ENCODE data around the gene FOSL2. TPM values are rescaled to one million over a fixed set of nuclear protein-coding genes. Genes with fewer than 3 reads are reported as not detected.

The FOSL2 gene
- total RNA-seq, 6 experiments from 2014 or later, result 90.1 to 128 (median 116) TPM

DNA sequence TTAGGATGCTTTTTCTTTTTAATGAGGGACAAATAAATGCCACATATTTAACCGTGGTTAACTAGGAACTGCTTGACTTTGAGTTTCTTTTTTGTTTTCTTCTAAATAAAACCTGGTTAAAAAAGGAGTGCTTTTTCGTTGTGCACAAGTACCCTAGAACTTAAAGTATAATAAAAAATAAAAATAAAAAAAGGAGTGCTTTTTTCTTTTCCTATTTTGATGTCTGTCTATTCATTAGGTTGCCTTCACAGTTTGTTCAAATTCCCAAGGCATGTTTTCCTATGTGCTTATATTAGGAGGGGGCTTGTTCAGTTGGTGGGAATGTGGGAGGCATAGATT, 4.4 kb downstream of the FOSL2 start:
- DNase-seq, result no peak
- no peak overlapping the region for H3K4me3 Mint-ChIP-seq
- no peak overlapping the region; the same call in 1 of the 2 replicates for H3K27ac Mint-ChIP-seq
- no peaks in the 10 kb centered on the region; the same call in 1 of the 2 replicates for H3K4me1 Mint-ChIP-seq (ENCODE audit: low read depth)
- peak; percentile 50 for TF ChIP-seq CTCF (IDR thresholded peaks at IDR 0.05)
- H3K36me3 Mint-ChIP-seq (ENCODE audit: low read depth), result peaks cover 29% of the 10 kb centered on the region
- H3K27me3 Mint-ChIP-seq (ENCODE audit: insufficient read depth), result peaks cover 7% of the 10 kb centered on the region
- peaks cover 8% of the 10 kb centered on the region; the same call in 1 of the 2 replicates for H3K9me3 Mint-ChIP-seq

- H3K27me3 Mint-ChIP-seq (ENCODE audit: insufficient read depth), result peaks cover 5% of the 10 kb centered on the region
- H3K4me1 Mint-ChIP-seq (ENCODE audit: low read depth), result no peaks in the 10 kb centered on the region; the same call in none of the 2 replicates
- no peak for TF ChIP-seq CTCF (IDR thresholded peaks at IDR 0.05)
- peak; percentile 32 for DNase-seq
- H3K36me3 Mint-ChIP-seq (ENCODE audit: low read depth), result peaks cover 30% of the 10 kb centered on the region
- peaks cover 4% of the 10 kb centered on the region; the same call in 1 of the 2 replicates for H3K9me3 Mint-ChIP-seq
- no peak overlapping the region for H3K4me3 Mint-ChIP-seq
- no peak overlapping the region; the same call in 1 of the 2 replicates for H3K27ac Mint-ChIP-seq
These were observed 5.6 kb downstream of the FOSL2 start for GRCh38 chr2:28398101-28398834.

DNA sequence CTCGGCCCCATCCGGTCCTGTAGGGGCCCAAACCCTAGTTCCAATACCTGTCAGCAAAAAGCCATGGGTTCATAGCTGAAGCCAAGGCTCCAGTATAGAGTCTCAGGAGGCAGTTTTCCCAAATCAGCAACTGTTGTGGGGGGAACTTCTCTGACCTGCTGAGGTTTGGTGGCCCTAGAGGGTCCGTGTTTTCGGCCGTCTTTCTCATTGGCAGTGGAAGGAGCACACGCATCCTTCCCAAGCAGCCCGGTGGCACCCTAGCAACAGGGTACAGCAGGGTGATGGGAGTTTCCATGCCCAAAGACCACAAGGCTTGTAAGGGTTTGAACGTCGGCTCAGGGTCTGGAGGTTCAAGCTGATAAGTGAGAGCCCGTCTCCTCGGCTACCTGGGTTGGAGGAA, 6.6 kb downstream of the FOSL2 start:
- DNase-seq, result no peak
- Mint-ChIP-seq H3K4me3 (no peak overlapping the region; the same call in 1 of the 2 replicates), H3K36me3 (ENCODE audit: low read depth) (peaks cover 38% of the 10 kb centered on the region), H3K27ac (no peak overlapping the region; the same call in 1 of the 2 replicates), H3K27me3 (ENCODE audit: insufficient read depth) (peaks cover 9% of the 10 kb centered on the region), H3K9me3 (peaks cover 4% of the 10 kb centered on the region; the same call in 1 of the 2 replicates), H3K4me1 (ENCODE audit: low read depth) (no peaks in the 10 kb centered on the region; the same call in none of the 2 replicates)
- TF ChIP-seq CTCF (IDR thresholded peaks at IDR 0.05), result no peak

- H3K9me3 Mint-ChIP-seq, result no peaks in the 10 kb centered on the region
- no peak for TF ChIP-seq CTCF (IDR thresholded peaks at IDR 0.05)
- H3K4me1 Mint-ChIP-seq (ENCODE audit: low read depth), result no peaks in the 10 kb centered on the region; the same call in none of the 2 replicates
- no peak for DNase-seq
- peaks cover 38% of the 10 kb centered on the region for H3K36me3 Mint-ChIP-seq (ENCODE audit: low read depth)
- peak overlapping the region; percentile 74 for H3K27ac Mint-ChIP-seq
- peaks cover 7% of the 10 kb centered on the region for H3K27me3 Mint-ChIP-seq (ENCODE audit: insufficient read depth)
- peak overlapping the region; percentile 63 for H3K4me3 Mint-ChIP-seq
These were observed 7.3 kb downstream of the FOSL2 start for GRCh38 chr2:28399956-28400355.

- Mint-ChIP-seq H3K9me3 (no peaks in the 10 kb centered on the region), H3K4me3 (peak overlapping the region; percentile 63), H3K4me1 (ENCODE audit: low read depth) (no peaks in the 10 kb centered on the region; the same call in none of the 2 replicates), H3K27ac (peak overlapping the region; percentile 74), H3K36me3 (ENCODE audit: low read depth) (peaks cover 38% of the 10 kb centered on the region), H3K27me3 (ENCODE audit: insufficient read depth) (peaks cover 7% of the 10 kb centered on the region)
- no peak for TF ChIP-seq CTCF (IDR thresholded peaks at IDR 0.05)
- no peak for DNase-seq
These were observed 7.8 kb downstream of the FOSL2 start for GRCh38 chr2:28400419-28400818.
